ENCODE data around the gene UQCRC1.

UQCRC1 gene

GRCh38 chr3:48591436-48591835, 18.0 kb downstream of the UQCRC1 start:
- no peak for DNase-seq (ENCODE audit: extremely low read depth, low read depth)
- TF ChIP-seq, protein P1, sequence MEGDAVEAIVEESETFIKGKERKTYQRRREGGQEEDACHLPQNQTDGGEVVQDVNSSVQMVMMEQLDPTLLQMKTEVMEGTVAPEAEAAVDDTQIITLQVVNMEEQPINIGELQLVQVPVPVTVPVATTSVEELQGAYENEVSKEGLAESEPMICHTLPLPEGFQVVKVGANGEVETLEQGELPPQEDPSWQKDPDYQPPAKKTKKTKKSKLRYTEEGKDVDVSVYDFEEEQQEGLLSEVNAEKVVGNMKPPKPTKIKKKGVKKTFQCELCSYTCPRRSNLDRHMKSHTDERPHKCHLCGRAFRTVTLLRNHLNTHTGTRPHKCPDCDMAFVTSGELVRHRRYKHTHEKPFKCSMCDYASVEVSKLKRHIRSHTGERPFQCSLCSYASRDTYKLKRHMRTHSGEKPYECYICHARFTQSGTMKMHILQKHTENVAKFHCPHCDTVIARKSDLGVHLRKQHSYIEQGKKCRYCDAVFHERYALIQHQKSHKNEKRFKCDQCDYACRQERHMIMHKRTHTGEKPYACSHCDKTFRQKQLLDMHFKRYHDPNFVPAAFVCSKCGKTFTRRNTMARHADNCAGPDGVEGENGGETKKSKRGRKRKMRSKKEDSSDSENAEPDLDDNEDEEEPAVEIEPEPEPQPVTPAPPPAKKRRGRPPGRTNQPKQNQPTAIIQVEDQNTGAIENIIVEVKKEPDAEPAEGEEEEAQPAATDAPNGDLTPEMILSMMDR (IDR thresholded peaks at IDR 0.05; ENCODE audit: low read depth, low read length, missing control alignments): no peak
- no peak overlapping the region for H3K4me3 ChIP-seq (replicated peaks; ENCODE audit: low read depth, low read length)

- H3K4me3 ChIP-seq (replicated peaks; ENCODE audit: low read depth, low read length): no peak overlapping the region
- TF ChIP-seq, protein P1 (IDR thresholded peaks at IDR 0.05; ENCODE audit: low read depth, low read length, missing control alignments): no peak
- no peak for DNase-seq (ENCODE audit: extremely low read depth, low read depth)
Observed at GRCh38 chr3:48588230-48588629, 21.2 kb downstream of the UQCRC1 start.

GRCh38 chr3:48587686-48588085, 21.8 kb downstream of the UQCRC1 start:
- TF ChIP-seq, protein P1 (IDR thresholded peaks at IDR 0.05; ENCODE audit: low read depth, low read length, missing control alignments): no peak
- no peak for DNase-seq (ENCODE audit: extremely low read depth, low read depth)
- H3K4me3 ChIP-seq (replicated peaks; ENCODE audit: low read depth, low read length): no peak overlapping the region

DNA sequence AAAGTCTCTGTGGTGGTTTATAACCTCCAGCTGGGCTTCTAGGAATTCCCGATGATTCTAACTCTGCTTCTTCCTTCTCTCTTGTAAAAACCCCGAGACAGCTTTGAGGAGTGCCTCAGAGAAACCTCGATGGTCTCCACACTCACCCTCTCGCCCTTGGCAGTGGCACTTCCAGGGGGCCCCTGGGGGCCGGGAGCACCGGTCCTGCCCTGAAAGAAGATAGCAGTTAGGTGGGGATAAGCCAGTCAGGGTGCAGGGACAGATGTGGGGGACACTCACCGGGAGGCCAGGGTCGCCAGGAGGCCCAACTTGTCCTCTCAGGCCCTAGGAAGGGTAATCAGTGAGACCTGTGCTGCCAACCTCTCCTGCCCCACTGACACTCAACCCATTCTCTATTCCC, 24.0 kb downstream of the UQCRC1 start:
- H3K4me3 ChIP-seq (replicated peaks; ENCODE audit: low read depth, low read length): no peak overlapping the region
- TF ChIP-seq, protein P1 (IDR thresholded peaks at IDR 0.05; ENCODE audit: low read depth, low read length, missing control alignments): no peak
- no peak for DNase-seq (ENCODE audit: extremely low read depth, low read depth)

- DNase-seq (ENCODE audit: extremely low read depth, low read depth): no peak
- TF ChIP-seq, protein P1 (IDR thresholded peaks at IDR 0.05; ENCODE audit: low read depth, low read length, missing control alignments): no peak
- H3K4me3 ChIP-seq (replicated peaks; ENCODE audit: low read depth, low read length): no peak overlapping the region
Observed at GRCh38 chr3:48584836-48585235, 24.6 kb downstream of the UQCRC1 start.

GRCh38 chr3:48581621-48582481, 27.6 kb downstream of the UQCRC1 start:
- no peak for DNase-seq (ENCODE audit: extremely low read depth, low read depth)
- TF ChIP-seq, protein P1 (IDR thresholded peaks at IDR 0.05; ENCODE audit: low read depth, low read length, missing control alignments): no peak
- no peak overlapping the region for H3K4me3 ChIP-seq (replicated peaks; ENCODE audit: low read depth, low read length)
